ENCODE measurements around the gene BDNF. TPM values are rescaled to one million over a fixed set of nuclear protein-coding genes. Genes with fewer than 3 reads are reported as not detected.
A peak's percentile ranks its signal among the peaks of the same experiment; 100 is the strongest.

BDNF gene
- total and polyA plus RNA-seq, 2 experiments from 2014 or later = 4.9 to 9.0 TPM

DNA sequence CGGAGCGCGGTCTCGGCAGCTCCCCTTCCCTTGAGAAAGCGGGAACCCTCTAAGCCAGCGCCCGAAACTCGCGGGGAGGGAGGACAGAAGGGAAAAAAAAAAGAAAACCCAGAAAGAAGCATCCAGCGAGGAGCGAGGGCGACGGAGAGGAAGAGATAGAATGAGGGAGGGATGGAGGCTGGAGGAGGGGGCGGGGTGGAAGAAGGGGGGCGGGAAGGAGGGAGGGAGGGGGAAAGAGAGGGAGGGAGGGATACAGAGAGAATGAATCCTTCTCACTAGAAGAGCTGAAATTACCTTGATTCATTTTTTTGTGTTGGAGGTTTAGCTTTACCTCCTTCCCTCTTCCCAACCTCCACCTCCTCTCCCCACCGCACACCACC lies 19.3 kb upstream of the BDNF start:
- Histone ChIP-seq H2AFZ (peak overlapping the region; percentile 42), H3K27me3 (peaks cover 59% of the 10 kb centered on the region), H3K4me2 (peak overlapping the region; percentile 92), H3K79me2 (no peaks in the 10 kb centered on the region), H4K20me1 (ENCODE audit: insufficient read depth, poor library complexity, severe bottlenecking) (no peaks in the 10 kb centered on the region), H3K27ac (peak overlapping the region; percentile 49), H3K9me3 (ENCODE audit: low read depth) (no peaks in the 10 kb centered on the region), H3K9me2 (replicated peaks; ENCODE audit: insufficient read depth) (no peaks in the 10 kb centered on the region), H3K4me1 (ENCODE audit: insufficient read depth) (peaks cover 16% of the 10 kb centered on the region), H3K36me3 (replicated peaks; ENCODE audit: insufficient read depth, low read depth) (no peaks in the 10 kb centered on the region), H3K4me3 (peak overlapping the region; percentile 57)
- TF ChIP-seq EZH2 (IDR thresholded peaks at IDR 0.05; ENCODE audit: borderline replicate concordance) (no peak), EZH2phosphoT487 (IDR thresholded peaks at IDR 0.05; ENCODE audit: low read depth, severe bottlenecking, unreplicated experiment) (no peak)
- TF ChIP-seq, protein P1, sequence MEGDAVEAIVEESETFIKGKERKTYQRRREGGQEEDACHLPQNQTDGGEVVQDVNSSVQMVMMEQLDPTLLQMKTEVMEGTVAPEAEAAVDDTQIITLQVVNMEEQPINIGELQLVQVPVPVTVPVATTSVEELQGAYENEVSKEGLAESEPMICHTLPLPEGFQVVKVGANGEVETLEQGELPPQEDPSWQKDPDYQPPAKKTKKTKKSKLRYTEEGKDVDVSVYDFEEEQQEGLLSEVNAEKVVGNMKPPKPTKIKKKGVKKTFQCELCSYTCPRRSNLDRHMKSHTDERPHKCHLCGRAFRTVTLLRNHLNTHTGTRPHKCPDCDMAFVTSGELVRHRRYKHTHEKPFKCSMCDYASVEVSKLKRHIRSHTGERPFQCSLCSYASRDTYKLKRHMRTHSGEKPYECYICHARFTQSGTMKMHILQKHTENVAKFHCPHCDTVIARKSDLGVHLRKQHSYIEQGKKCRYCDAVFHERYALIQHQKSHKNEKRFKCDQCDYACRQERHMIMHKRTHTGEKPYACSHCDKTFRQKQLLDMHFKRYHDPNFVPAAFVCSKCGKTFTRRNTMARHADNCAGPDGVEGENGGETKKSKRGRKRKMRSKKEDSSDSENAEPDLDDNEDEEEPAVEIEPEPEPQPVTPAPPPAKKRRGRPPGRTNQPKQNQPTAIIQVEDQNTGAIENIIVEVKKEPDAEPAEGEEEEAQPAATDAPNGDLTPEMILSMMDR (IDR thresholded peaks at IDR 0.05; ENCODE audit: poor library complexity) = no peak
- DNase-seq (ENCODE audit: low spot score) = no peak
- 2% methylated on average over 10 of the region's 16 CpGs for WGBS (ENCODE audit: low lambda C conversion rate, missing lambda C conversion rate)

- peak; percentile 72 for DNase-seq (ENCODE audit: low spot score)
- Histone ChIP-seq H3K27ac (peak overlapping the region; percentile 49), H3K9me3 (ENCODE audit: low read depth) (no peaks in the 10 kb centered on the region), H3K4me2 (peak overlapping the region; percentile 92), H3K36me3 (replicated peaks; ENCODE audit: insufficient read depth, low read depth) (no peaks in the 10 kb centered on the region), H2AFZ (peak overlapping the region; percentile 42), H4K20me1 (ENCODE audit: insufficient read depth, poor library complexity, severe bottlenecking) (no peaks in the 10 kb centered on the region), H3K9me2 (replicated peaks; ENCODE audit: insufficient read depth) (no peaks in the 10 kb centered on the region), H3K79me2 (no peaks in the 10 kb centered on the region), H3K4me3 (peak overlapping the region; percentile 57), H3K27me3 (peaks cover 54% of the 10 kb centered on the region), H3K4me1 (ENCODE audit: insufficient read depth) (peaks cover 16% of the 10 kb centered on the region)
- TF ChIP-seq, protein P1 (IDR thresholded peaks at IDR 0.05; ENCODE audit: poor library complexity) = no peak
- WGBS (ENCODE audit: low lambda C conversion rate, missing lambda C conversion rate) = under 1% methylated on average over 30 of the region's 52 CpGs
Observed at GRCh38 chr11:27718863-27719545, 18.7 kb upstream of the BDNF start.

DNA sequence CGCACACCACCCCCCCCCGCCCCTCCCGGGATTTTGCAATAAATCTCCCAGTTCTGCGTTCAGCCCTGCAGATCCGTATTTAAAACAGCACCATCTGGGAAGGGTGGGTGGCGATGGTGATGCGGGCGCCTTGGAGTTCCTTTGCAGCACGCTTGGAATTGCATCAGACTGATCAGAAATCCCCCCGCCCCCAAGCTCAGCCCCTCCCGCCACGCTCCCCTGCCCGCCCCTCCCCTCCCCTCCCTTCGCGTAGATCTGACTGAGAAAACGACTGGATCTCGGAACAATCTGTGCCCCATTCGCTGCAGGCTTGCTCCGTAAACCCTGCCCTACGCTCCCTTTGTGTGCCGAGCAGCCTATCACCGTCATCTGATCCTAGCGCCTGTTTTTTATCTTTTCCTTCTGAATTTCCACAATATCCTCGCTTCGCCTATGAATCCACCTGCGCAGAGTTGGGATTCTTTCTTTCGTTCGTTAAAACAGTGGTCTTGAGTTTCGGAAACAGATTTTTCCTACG lies 18.1 kb upstream of the BDNF start:
- Histone ChIP-seq H3K4me2 (peak overlapping the region; percentile 92), H3K4me3 (peak overlapping the region; percentile 57), H3K4me1 (ENCODE audit: insufficient read depth) (peaks cover 16% of the 10 kb centered on the region), H3K79me2 (no peaks in the 10 kb centered on the region), H3K36me3 (replicated peaks; ENCODE audit: insufficient read depth, low read depth) (no peaks in the 10 kb centered on the region), H2AFZ (peak overlapping the region; percentile 42), H3K27ac (peak overlapping the region; percentile 49), H3K27me3 (peaks cover 48% of the 10 kb centered on the region), H3K9me3 (ENCODE audit: low read depth) (no peaks in the 10 kb centered on the region), H4K20me1 (ENCODE audit: insufficient read depth, poor library complexity, severe bottlenecking) (no peaks in the 10 kb centered on the region), H3K9me2 (replicated peaks; ENCODE audit: insufficient read depth) (no peaks in the 10 kb centered on the region)
- WGBS (ENCODE audit: low lambda C conversion rate, missing lambda C conversion rate) = 1% methylated on average over 24 of the region's 30 CpGs
- no peak for TF ChIP-seq EZH2 (IDR thresholded peaks at IDR 0.05; ENCODE audit: borderline replicate concordance)
- TF ChIP-seq EZH2phosphoT487 (IDR thresholded peaks at IDR 0.05; ENCODE audit: low read depth, severe bottlenecking, unreplicated experiment) = no peak
- TF ChIP-seq, protein P1 (IDR thresholded peaks at IDR 0.05; ENCODE audit: poor library complexity) = no peak
- DNase-seq (ENCODE audit: low spot score) = peak; percentile 65

Measured in hepatocyte (in vitro differentiated cells).